NCI-H1694 treated with DMSO at 0.1 percent for 48 hours (cell line): ENCODE measurements around the gene MYO3A.

ENCODE experiments used
- DNase-seq: peaks from one replicate; lab custom pipeline; 2025; lab: John Stamatoyannopoulos, UW

The MYO3A gene

GRCh38 chr10:26215396-26215934 is 281.4 kb downstream of the MYO3A start:
- DNase-seq = no peak

- no peak for DNase-seq
Observed at GRCh38 chr10:26215935-26216584, 282.0 kb downstream of the MYO3A start.

- DNase-seq = no peak
Observed at GRCh38 chr10:26216585-26217395, 282.8 kb downstream of the MYO3A start, which contains the start of gene GAD2. TSS of gene GAD2 (plus strand) at chr10:26216774. CDS start at chr10:26216810, 36 bp downstream.

GRCh38 chr10:26217396-26218086 is 283.5 kb downstream of the MYO3A start:
- no peak for DNase-seq

- DNase-seq = no peak
Observed at GRCh38 chr10:26219676-26220075, 285.6 kb downstream of the MYO3A start.

- no peak for DNase-seq
Observed at GRCh38 chr10:26220901-26221300, 286.9 kb downstream of the MYO3A start.

- no peak for DNase-seq
Observed at GRCh38 chr10:26221541-26221940, 287.5 kb downstream of the MYO3A start.

- DNase-seq = no peak
Observed at GRCh38 chr10:26222563-26222962, 288.5 kb downstream of the MYO3A start.

- DNase-seq = no peak
Observed at GRCh38 chr10:26225322-26225721, 291.3 kb downstream of the MYO3A start.

GRCh38 chr10:26227786-26228185 is 293.8 kb downstream of the MYO3A start:
- DNase-seq = no peak

GRCh38 chr10:26232174-26232573 is 298.1 kb downstream of the MYO3A start:
- DNase-seq = no peak

- no peak for DNase-seq
Observed at GRCh38 chr10:26235761-26236160, 301.7 kb downstream of the MYO3A start.

- DNase-seq = no peak
Observed at GRCh38 chr10:26238378-26238777, 304.3 kb downstream of the MYO3A start.

- no peak for DNase-seq
Observed at GRCh38 chr10:26242706-26243350, 308.8 kb downstream of the MYO3A start.

- DNase-seq = no peak
Observed at GRCh38 chr10:26243351-26243720, 309.3 kb downstream of the MYO3A start.

- DNase-seq = no peak
Observed at GRCh38 chr10:26249681-26250080, 315.7 kb downstream of the MYO3A start.

- DNase-seq = no peak
Observed at GRCh38 chr10:26251925-26252324, 317.9 kb downstream of the MYO3A start.

GRCh38 chr10:26254616-26255015 is 320.6 kb downstream of the MYO3A start:
- no peak for DNase-seq

GRCh38 chr10:26259341-26259740 is 325.3 kb downstream of the MYO3A start:
- DNase-seq = no peak
